Measurements from ENCODE around the gene CCDC126. TPM values are rescaled to one million over a fixed set of nuclear protein-coding genes. Genes with fewer than 3 reads are reported as not detected.

Gene CCDC126
- polyA plus RNA-seq (2013, experiment 1 of 2) = 13.0 TPM
- 12.2 TPM for polyA plus RNA-seq (2013, experiment 2 of 2)

DNA sequence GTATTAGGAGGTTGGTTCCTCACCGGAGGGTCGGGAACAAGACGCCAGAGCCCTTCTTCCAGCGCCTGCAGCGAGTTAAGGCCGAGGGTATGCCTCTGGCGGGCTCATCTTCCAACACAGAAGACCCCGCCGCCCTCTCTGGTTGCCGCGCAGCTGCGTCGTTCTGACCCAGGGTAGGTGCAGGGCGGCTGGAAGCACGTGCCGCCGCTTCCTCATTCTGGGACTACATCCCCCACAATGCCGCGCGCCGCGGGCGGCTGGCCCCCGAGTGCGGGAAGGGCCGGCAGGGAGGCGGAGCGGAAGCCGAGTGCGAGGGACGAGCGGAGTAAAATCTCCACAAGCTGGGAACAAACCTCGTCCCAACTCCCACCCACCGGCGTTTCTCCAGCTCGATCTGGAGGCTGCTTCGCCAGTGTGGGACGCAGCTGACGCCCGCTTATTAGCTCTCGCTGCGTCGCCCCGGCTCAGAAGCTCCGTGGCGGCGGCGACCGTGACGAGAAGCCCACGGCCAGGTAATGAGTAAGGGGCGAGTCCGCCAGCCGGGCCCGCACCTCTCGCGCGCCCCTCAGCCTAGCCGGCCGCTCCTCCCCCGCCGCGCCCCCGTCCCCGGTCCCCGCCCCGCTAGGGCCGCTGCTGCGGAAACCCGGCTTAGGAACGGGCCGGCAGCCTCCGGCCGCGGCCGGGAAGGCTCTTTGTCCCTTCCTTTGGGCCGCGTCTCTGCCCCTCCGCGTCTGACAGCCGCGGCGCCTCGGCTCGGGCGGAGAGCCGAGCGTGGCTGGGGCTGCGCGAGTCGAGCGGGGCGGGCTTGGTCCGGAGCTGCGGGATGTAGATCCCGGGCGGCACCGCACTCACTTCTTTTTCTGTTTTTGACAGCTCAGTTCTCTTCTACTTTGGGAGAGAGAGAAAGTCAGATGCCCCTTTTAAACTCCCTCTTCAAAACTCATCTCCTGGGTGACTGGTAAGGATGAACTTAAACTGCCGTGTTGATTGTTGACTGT is at the start of gene CCDC126:
CCDC126 (plus strand) TSS at position 289 of the 998 bp plus-strand sequence. CDS start 13,934 bp downstream, outside the sequence.
- WGBS = 2% methylated on average over 71 of the region's 99 CpGs
- peak within 1 kb of the TSS; percentile 85 for H3K4me2 ChIP-seq (ENCODE audit: low read length, poor library complexity, severe bottlenecking)

DNA sequence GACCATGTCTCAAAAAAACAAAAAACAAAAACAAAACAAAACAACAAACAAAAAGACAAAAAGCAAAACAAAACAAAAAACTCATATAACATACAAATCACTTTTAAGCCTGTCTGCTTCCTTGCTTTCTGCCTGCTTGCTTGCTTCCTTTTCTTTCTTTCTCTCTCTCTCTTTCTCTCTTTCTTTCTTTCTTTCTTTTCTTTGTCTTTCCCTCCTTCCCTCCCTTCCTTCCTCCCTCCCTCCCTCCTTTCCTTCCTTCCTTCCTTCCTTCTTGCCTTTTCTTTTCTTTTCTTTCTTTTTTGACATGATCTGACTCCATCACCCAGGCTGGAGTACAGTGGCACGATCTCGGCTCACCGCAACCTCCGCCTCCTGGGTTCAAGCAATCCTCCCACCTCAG is 49.5 kb upstream of the CCDC126 start:
- WGBS = 96% methylated on average over 4 of the region's 4 CpGs
- Histone ChIP-seq H3K4me3 (ENCODE audit: insufficient read depth in 1 of 2, low read depth in 1 of 2, low read length in 2 of 2) (no peak overlapping the region), H2BK15ac (ENCODE audit: low read depth, poor library complexity, severe bottlenecking) (no peak overlapping the region)

More for the DNA sequence above, at the start of gene CCDC126:
- Histone ChIP-seq H3K79me1 (replicated peaks; ENCODE audit: low read length, poor library complexity, severe bottlenecking) (peaks cover 13% of the 10 kb centered on the region), H3K9me3 (ENCODE audit: control insufficient read depth, low read length) (no peaks in the 10 kb centered on the region), H2AK5ac (ENCODE audit: low read length, severe bottlenecking) (no peak within 1 kb of the TSS), H3K36me3 (ENCODE audit: control insufficient read depth in 1 of 2, insufficient read depth in 2 of 2, low read depth in 1 of 2, low read length in 2 of 2) (peaks cover 0 to 3% of the 10 kb centered on the region in 2 experiments), H3K4me3 (ENCODE audit: insufficient read depth in 1 of 2, low read depth in 1 of 2, low read length in 2 of 2) (peak within 1 kb of the TSS; percentile 89 to 95), H3K4me1 (ENCODE audit: control insufficient read depth, insufficient read depth, low read depth, low read length) (peaks cover 5% of the 10 kb centered on the region), H3K4ac (ENCODE audit: low read depth in 1 of 2, low read length in 2 of 2) (peak within 1 kb of the TSS in 1 of 2 experiments; percentile 90), H2AFZ (ENCODE audit: low read depth, low read length) (peak within 1 kb of the TSS; percentile 100), H2BK15ac (ENCODE audit: low read depth, poor library complexity, severe bottlenecking) (peak within 1 kb of the TSS; percentile 65), H3K27ac (ENCODE audit: low read length, poor library complexity, severe bottlenecking) (peak within 1 kb of the TSS; percentile 94), H3K18ac (ENCODE audit: low read depth in 1 of 2, low read length in 2 of 2) (peak within 1 kb of the TSS; percentile 94 to 95), H2BK120ac (ENCODE audit: low read depth, low read length) (peak within 1 kb of the TSS; percentile 82), H3K9ac (ENCODE audit: low read length) (peak within 1 kb of the TSS; percentile 93), H3K14ac (ENCODE audit: low read length in 2 of 2) (peak within 1 kb of the TSS in 1 of 2 experiments; percentile 94), H4K8ac (ENCODE audit: low read length) (peak within 1 kb of the TSS; percentile 80), H2BK12ac (ENCODE audit: low read length in 2 of 2) (peak within 1 kb of the TSS in 1 of 2 experiments; percentile 87), H2BK5ac (ENCODE audit: low read depth, low read length, poor library complexity, severe bottlenecking) (peak within 1 kb of the TSS; percentile 86), H4K91ac (ENCODE audit: low read length) (peak within 1 kb of the TSS; percentile 92), H3K27me3 (ENCODE audit: control insufficient read depth in 1 of 2, insufficient read depth in 1 of 2, low read length in 2 of 2) (no peaks in the 10 kb centered on the region), H3K23ac (ENCODE audit: low read length in 2 of 2) (peak within 1 kb of the TSS in 1 of 2 experiments; percentile 85)
- DNase-seq = peak; percentile 94

DNA sequence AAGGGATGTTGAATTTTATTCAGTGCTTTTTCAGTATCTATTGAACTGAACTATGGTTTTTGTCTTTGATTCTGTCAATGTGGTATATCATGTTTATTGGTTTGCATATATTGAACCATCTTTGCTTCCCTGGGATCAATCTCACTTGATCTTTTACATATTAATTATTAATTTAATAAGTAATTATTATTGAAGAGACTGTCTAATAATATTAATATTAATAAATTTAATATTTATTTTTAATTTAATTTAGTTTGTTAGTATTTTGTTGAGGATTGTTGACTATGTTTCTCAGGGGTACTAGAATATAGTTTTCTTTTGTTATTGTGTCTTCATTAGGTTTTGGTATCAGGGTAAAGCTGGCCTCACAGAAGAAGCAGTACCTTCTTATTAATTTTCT is 38.9 kb upstream of the CCDC126 start:
- no peak for DNase-seq
- no peak overlapping the region for H2AFZ ChIP-seq (ENCODE audit: low read depth, low read length)
- H3K4me1 ChIP-seq (ENCODE audit: control insufficient read depth, insufficient read depth, low read depth, low read length) = no peaks in the 10 kb centered on the region
- no peak overlapping the region for H3K14ac ChIP-seq (ENCODE audit: low read length in 2 of 2)
- no peak overlapping the region for H3K4me3 ChIP-seq (ENCODE audit: insufficient read depth in 1 of 2, low read depth in 1 of 2, low read length in 2 of 2)
- H3K27me3 ChIP-seq (ENCODE audit: control insufficient read depth in 1 of 2, insufficient read depth in 1 of 2, low read length in 2 of 2) = peaks cover 0 to 5% of the 10 kb centered on the region in 2 experiments
- no peak overlapping the region for H3K4me2 ChIP-seq (ENCODE audit: low read length, poor library complexity, severe bottlenecking)
- no peak overlapping the region for H2BK120ac ChIP-seq (ENCODE audit: low read depth, low read length)
- H3K9ac ChIP-seq (ENCODE audit: low read length) = no peak overlapping the region
- H4K91ac ChIP-seq (ENCODE audit: low read length) = no peak overlapping the region
- H3K27ac ChIP-seq (ENCODE audit: low read length, poor library complexity, severe bottlenecking) = no peak overlapping the region
- H3K79me1 ChIP-seq (replicated peaks; ENCODE audit: low read length, poor library complexity, severe bottlenecking) = no peaks in the 10 kb centered on the region
- no peak overlapping the region for H2BK12ac ChIP-seq (ENCODE audit: low read length in 2 of 2)
- no peak overlapping the region for H2BK5ac ChIP-seq (ENCODE audit: low read depth, low read length, poor library complexity, severe bottlenecking)
- no peak overlapping the region for H3K23ac ChIP-seq (ENCODE audit: low read length in 2 of 2)
- H3K9me3 ChIP-seq (ENCODE audit: control insufficient read depth, low read length) = no peaks in the 10 kb centered on the region
- H2AK5ac ChIP-seq (ENCODE audit: low read length, severe bottlenecking) = no peak overlapping the region
- no peak overlapping the region for H3K18ac ChIP-seq (ENCODE audit: low read depth in 1 of 2, low read length in 2 of 2)
- H4K8ac ChIP-seq (ENCODE audit: low read length) = no peak overlapping the region
- H3K4ac ChIP-seq (ENCODE audit: low read depth in 1 of 2, low read length in 2 of 2) = no peak overlapping the region
- H2BK15ac ChIP-seq (ENCODE audit: low read depth, poor library complexity, severe bottlenecking) = no peak overlapping the region
- H3K36me3 ChIP-seq (ENCODE audit: control insufficient read depth in 1 of 2, insufficient read depth in 2 of 2, low read depth in 1 of 2, low read length in 2 of 2) = no peaks in the 10 kb centered on the region

More for the DNA sequence above, 49.5 kb upstream of the CCDC126 start:
- Histone ChIP-seq H3K4me1 (ENCODE audit: control insufficient read depth, insufficient read depth, low read depth, low read length) (peaks cover 1% of the 10 kb centered on the region), H3K14ac (ENCODE audit: low read length in 2 of 2) (no peak overlapping the region), H4K91ac (ENCODE audit: low read length) (no peak overlapping the region), H2BK120ac (ENCODE audit: low read depth, low read length) (no peak overlapping the region), H3K79me1 (replicated peaks; ENCODE audit: low read length, poor library complexity, severe bottlenecking) (no peaks in the 10 kb centered on the region), H3K9me3 (ENCODE audit: control insufficient read depth, low read length) (no peaks in the 10 kb centered on the region), H2AK5ac (ENCODE audit: low read length, severe bottlenecking) (no peak overlapping the region), H3K27ac (ENCODE audit: low read length, poor library complexity, severe bottlenecking) (no peak overlapping the region), H2BK12ac (ENCODE audit: low read length in 2 of 2) (no peak overlapping the region), H3K4me2 (ENCODE audit: low read length, poor library complexity, severe bottlenecking) (no peak overlapping the region), H4K8ac (ENCODE audit: low read length) (no peak overlapping the region), H2BK5ac (ENCODE audit: low read depth, low read length, poor library complexity, severe bottlenecking) (no peak overlapping the region), H3K36me3 (ENCODE audit: control insufficient read depth in 1 of 2, insufficient read depth in 2 of 2, low read depth in 1 of 2, low read length in 2 of 2) (no peaks in the 10 kb centered on the region), H3K18ac (ENCODE audit: low read depth in 1 of 2, low read length in 2 of 2) (no peak overlapping the region), H3K9ac (ENCODE audit: low read length) (no peak overlapping the region), H3K23ac (ENCODE audit: low read length in 2 of 2) (no peak overlapping the region), H3K27me3 (ENCODE audit: control insufficient read depth in 1 of 2, insufficient read depth in 1 of 2, low read length in 2 of 2) (no peaks in the 10 kb centered on the region), H2AFZ (ENCODE audit: low read depth, low read length) (no peak overlapping the region), H3K4ac (ENCODE audit: low read depth in 1 of 2, low read length in 2 of 2) (no peak overlapping the region)
- DNase-seq = no peak

GRCh38 chr7:23570592-23571200 is 26.5 kb upstream of the CCDC126 start:
- Histone ChIP-seq H3K36me3 (ENCODE audit: control insufficient read depth in 1 of 2, insufficient read depth in 2 of 2, low read depth in 1 of 2, low read length in 2 of 2) (no peaks in the 10 kb centered on the region), H3K14ac (ENCODE audit: low read length in 2 of 2) (no peak overlapping the region), H3K4me2 (ENCODE audit: low read length, poor library complexity, severe bottlenecking) (no peak overlapping the region), H3K4ac (ENCODE audit: low read depth in 1 of 2, low read length in 2 of 2) (peak overlapping the region in 1 of 2 experiments; percentile 41), H2AK5ac (ENCODE audit: low read length, severe bottlenecking) (no peak overlapping the region), H3K9ac (ENCODE audit: low read length) (no peak overlapping the region), H2BK15ac (ENCODE audit: low read depth, poor library complexity, severe bottlenecking) (no peak overlapping the region), H3K4me3 (ENCODE audit: insufficient read depth in 1 of 2, low read depth in 1 of 2, low read length in 2 of 2) (no peak overlapping the region), H3K27ac (ENCODE audit: low read length, poor library complexity, severe bottlenecking) (no peak overlapping the region), H2BK12ac (ENCODE audit: low read length in 2 of 2) (no peak overlapping the region), H3K79me1 (replicated peaks; ENCODE audit: low read length, poor library complexity, severe bottlenecking) (no peaks in the 10 kb centered on the region), H3K27me3 (ENCODE audit: control insufficient read depth in 1 of 2, insufficient read depth in 1 of 2, low read length in 2 of 2) (no peaks in the 10 kb centered on the region), H2AFZ (ENCODE audit: low read depth, low read length) (peak overlapping the region; percentile 47), H4K8ac (ENCODE audit: low read length) (peak overlapping the region; percentile 78), H2BK120ac (ENCODE audit: low read depth, low read length) (no peak overlapping the region), H4K91ac (ENCODE audit: low read length) (peak overlapping the region; percentile 60), H3K18ac (ENCODE audit: low read depth in 1 of 2, low read length in 2 of 2) (peak overlapping the region in 1 of 2 experiments; percentile 23), H3K9me3 (ENCODE audit: control insufficient read depth, low read length) (no peaks in the 10 kb centered on the region), H3K4me1 (ENCODE audit: control insufficient read depth, insufficient read depth, low read depth, low read length) (no peaks in the 10 kb centered on the region), H2BK5ac (ENCODE audit: low read depth, low read length, poor library complexity, severe bottlenecking) (no peak overlapping the region), H3K23ac (ENCODE audit: low read length in 2 of 2) (no peak overlapping the region)
- DNase-seq = peak; percentile 84
- whole genome bisulfite sequencing = 65% methylated on average over 3 of the region's 5 CpGs

All from mesenchymal stem cell (in vitro differentiated cells and primary cell).